ENCODE data around the gene OLFML2B.

The OLFML2B gene

DNA sequence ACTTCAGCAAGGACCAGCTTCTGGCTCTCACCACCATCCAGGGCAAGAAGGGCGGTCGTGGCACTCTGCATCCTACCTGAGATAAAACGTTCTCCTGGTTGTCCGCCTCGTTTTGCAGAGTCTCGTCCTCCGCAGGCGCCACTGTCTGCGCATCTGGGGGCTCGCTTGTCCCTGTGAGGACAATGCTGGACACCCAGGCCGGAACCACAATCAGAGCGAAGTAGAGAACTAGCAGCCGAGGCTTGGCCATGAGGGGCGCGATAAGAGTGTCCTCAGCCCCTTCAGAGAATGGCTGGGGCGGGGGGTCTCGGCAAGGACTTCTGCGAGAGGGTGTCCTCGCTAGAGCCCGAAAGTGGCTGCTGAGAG, 505 bp downstream of the OLFML2B start:
- DNase-seq: no peak
- H3K27ac ChIP-seq: no peak overlapping the region
- TF ChIP-seq, protein P1, sequence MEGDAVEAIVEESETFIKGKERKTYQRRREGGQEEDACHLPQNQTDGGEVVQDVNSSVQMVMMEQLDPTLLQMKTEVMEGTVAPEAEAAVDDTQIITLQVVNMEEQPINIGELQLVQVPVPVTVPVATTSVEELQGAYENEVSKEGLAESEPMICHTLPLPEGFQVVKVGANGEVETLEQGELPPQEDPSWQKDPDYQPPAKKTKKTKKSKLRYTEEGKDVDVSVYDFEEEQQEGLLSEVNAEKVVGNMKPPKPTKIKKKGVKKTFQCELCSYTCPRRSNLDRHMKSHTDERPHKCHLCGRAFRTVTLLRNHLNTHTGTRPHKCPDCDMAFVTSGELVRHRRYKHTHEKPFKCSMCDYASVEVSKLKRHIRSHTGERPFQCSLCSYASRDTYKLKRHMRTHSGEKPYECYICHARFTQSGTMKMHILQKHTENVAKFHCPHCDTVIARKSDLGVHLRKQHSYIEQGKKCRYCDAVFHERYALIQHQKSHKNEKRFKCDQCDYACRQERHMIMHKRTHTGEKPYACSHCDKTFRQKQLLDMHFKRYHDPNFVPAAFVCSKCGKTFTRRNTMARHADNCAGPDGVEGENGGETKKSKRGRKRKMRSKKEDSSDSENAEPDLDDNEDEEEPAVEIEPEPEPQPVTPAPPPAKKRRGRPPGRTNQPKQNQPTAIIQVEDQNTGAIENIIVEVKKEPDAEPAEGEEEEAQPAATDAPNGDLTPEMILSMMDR (IDR thresholded peaks at IDR 0.05; ENCODE audit: low read depth, low read length): no peak
- H3K4me3 ChIP-seq (ENCODE audit: low read depth, low read length): peak overlapping the region; percentile 47
- H3K27me3 ChIP-seq (ENCODE audit: insufficient read depth, low read depth, severe bottlenecking): peaks cover 92% of the 10 kb centered on the region
- H3K36me3 ChIP-seq: no peaks in the 10 kb centered on the region
- H3K9me3 ChIP-seq (ENCODE audit: severe bottlenecking): peaks cover 10% of the 10 kb centered on the region

DNA sequence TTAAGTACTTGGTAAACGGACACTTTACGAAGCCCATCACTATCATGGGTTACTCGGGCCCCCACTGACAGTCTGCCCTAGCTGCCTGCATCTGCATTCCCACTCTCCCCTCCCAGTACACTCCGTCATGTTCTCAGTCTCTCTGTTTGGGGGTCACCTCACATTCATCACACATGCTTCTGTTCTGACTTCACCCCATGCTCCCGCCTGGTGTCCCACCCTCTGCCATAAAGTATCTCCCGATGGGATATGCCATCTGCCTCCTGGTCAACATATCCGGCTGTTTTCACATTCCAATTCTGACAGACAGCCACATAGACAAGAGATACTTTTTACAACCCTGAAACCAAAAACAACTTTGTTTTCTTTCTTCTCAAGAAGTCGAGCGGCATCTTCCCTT, 1.0 kb downstream of the OLFML2B start:
- H3K9me3 ChIP-seq (ENCODE audit: severe bottlenecking): peaks cover 10% of the 10 kb centered on the region
- TF ChIP-seq, protein P1 (IDR thresholded peaks at IDR 0.05; ENCODE audit: low read depth, low read length): no peak
- DNase-seq: no peak
- no peak overlapping the region for H3K27ac ChIP-seq
- H3K27me3 ChIP-seq (ENCODE audit: insufficient read depth, low read depth, severe bottlenecking): peaks cover 92% of the 10 kb centered on the region
- no peaks in the 10 kb centered on the region for H3K36me3 ChIP-seq
- no peak overlapping the region for H3K4me3 ChIP-seq (ENCODE audit: low read depth, low read length)

DNA sequence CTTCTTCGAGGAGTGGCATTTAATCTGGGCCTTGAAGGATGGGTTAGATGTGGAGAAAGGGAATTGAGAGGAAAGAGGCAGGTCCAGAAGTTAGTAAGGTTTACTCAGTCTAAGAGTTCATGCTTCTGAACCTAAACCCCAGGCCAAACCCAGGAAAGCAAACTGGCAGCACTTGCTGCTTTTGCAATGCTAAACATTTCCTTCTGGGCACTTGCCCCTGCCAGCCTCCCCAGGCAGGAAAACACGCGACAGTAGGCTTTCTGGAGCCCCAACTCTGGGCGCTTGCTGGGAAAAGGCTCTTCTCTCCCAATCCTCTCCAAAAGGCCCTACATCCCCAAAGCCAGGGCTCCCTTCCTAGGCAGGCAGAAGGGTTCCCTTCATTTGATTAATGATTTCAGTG, 2.5 kb downstream of the OLFML2B start:
- Histone ChIP-seq H3K36me3 (no peaks in the 10 kb centered on the region), H3K27ac (no peak overlapping the region), H3K9me3 (ENCODE audit: severe bottlenecking) (no peaks in the 10 kb centered on the region), H3K4me3 (ENCODE audit: low read depth, low read length) (no peak overlapping the region), H3K27me3 (ENCODE audit: insufficient read depth, low read depth, severe bottlenecking) (peaks cover 93% of the 10 kb centered on the region)
- TF ChIP-seq, protein P1 (IDR thresholded peaks at IDR 0.05; ENCODE audit: low read depth, low read length): no peak
- DNase-seq: no peak

DNA sequence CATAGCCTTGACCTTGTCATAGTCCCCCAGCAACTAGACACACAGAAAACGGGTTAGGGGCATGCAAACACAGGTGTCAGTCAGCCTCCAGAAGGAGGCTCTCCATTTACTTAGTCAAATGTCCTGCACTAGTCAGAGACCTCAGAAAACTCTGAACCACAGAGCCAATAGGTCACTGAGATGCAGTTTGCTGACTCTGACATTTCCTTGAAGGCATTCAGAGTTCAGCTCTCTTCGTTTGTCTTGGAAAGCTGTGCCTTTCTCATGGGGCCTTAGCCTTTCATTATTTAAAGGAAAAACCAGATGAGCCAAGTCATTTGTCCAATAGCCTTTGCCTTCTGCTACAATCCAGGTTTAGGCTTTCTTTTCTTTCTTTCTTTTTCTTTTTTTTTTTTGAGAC, 3.5 kb downstream of the OLFML2B start:
- Histone ChIP-seq H3K4me3 (ENCODE audit: low read depth, low read length) (no peak overlapping the region), H3K27ac (no peak overlapping the region), H3K9me3 (ENCODE audit: severe bottlenecking) (no peaks in the 10 kb centered on the region), H3K36me3 (no peaks in the 10 kb centered on the region), H3K27me3 (ENCODE audit: insufficient read depth, low read depth, severe bottlenecking) (peaks cover 94% of the 10 kb centered on the region)
- TF ChIP-seq, protein P1 (IDR thresholded peaks at IDR 0.05; ENCODE audit: low read depth, low read length): no peak
- no peak for DNase-seq

DNA sequence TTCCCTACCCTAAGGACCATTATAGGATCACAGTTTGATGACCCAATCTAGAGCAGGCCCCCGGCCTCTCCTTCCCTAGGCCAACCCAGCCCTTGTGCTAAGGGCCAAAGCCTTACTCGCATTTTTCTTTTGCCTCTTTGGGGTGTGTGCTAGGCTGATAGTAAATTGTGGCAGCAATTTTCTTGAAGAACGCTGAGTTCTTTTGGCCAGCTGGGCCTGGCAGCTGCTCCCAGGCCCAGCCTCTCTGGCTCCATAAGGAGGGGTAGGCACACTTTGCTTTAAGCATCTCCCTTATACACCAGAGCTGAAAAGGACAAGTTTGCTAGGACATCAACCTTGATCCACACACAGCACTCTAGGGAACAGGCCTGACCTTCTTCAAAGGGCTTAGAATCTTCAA, 4.2 kb downstream of the OLFML2B start:
- Histone ChIP-seq H3K27me3 (ENCODE audit: insufficient read depth, low read depth, severe bottlenecking) (peaks cover 94% of the 10 kb centered on the region), H3K36me3 (no peaks in the 10 kb centered on the region), H3K9me3 (ENCODE audit: severe bottlenecking) (no peaks in the 10 kb centered on the region), H3K27ac (no peak overlapping the region), H3K4me3 (ENCODE audit: low read depth, low read length) (no peak overlapping the region)
- no peak for DNase-seq
- TF ChIP-seq, protein P1 (IDR thresholded peaks at IDR 0.05; ENCODE audit: low read depth, low read length): no peak

DNA sequence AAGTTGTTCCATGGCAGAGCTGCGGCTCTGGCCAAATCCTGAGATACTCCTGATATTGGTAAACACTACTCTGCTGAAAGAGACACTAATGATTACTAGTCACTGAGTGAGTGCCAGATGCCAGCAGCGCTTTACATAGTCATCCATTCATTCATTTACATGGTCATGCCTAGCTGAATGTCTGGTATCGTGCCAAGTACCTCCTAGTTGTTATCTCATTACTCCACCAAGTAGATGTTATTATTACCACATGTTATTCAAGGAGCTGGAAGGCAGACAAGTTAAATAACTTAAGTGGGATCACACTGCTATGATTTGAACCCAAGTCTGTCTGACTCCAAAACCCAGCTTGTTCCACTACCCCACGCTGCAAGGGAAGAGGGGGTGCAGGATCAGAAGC, 4.7 kb downstream of the OLFML2B start:
- Histone ChIP-seq H3K27me3 (ENCODE audit: insufficient read depth, low read depth, severe bottlenecking) (peaks cover 94% of the 10 kb centered on the region), H3K36me3 (no peaks in the 10 kb centered on the region), H3K9me3 (ENCODE audit: severe bottlenecking) (peaks cover under 1% of the 10 kb centered on the region), H3K27ac (no peak overlapping the region), H3K4me3 (ENCODE audit: low read depth, low read length) (no peak overlapping the region)
- no peak for DNase-seq
- TF ChIP-seq, protein P1 (IDR thresholded peaks at IDR 0.05; ENCODE audit: low read depth, low read length): no peak
